Activated naive CD4-positive, alpha-beta T cell treated with anti-CD3 and anti-CD28 coated beads, Interleukin-2, amount 10 ng/mL, durations not matched to agents 7 days and 5 days (primary cell): ENCODE data around the gene ANGPTL7.
A peak's percentile ranks its signal among the peaks of the same experiment; 100 is the strongest.

ENCODE experiments used
- CTCF ChIA-PET: fragments of 350-600 bp; sonication (Branson Sonifier 250); formaldehyde crosslinking; loops from one replicate; lab custom pipeline; 2021; ENCODE audit warnings: antibody characterized with exemption; lab: Charles Lee
- DNase-seq: peaks from one replicate; pipeline ENCODE4 v3.0.0-alpha.2; 2020
- H3K27ac Mint-ChIP-seq: one replicate; pipeline ENCODE4 v1.8.0; 2021; ENCODE audit warnings: mild to moderate bottlenecking, moderate library complexity, mixed read lengths
- H3K27me3 Mint-ChIP-seq: one replicate; pipeline ENCODE4 v1.8.0; 2021; ENCODE audit warnings: mild to moderate bottlenecking, mixed read lengths
- H3K36me3 Mint-ChIP-seq: one replicate; pipeline ENCODE4 v1.8.0; 2021; ENCODE audit warnings: mixed read lengths
- H3K4me1 Mint-ChIP-seq: one replicate; pipeline ENCODE4 v1.8.0; 2021; ENCODE audit warnings: mixed read lengths
- H3K4me3 Mint-ChIP-seq: one replicate; pipeline ENCODE4 v1.8.0; 2021; ENCODE audit warnings: mild to moderate bottlenecking, moderate library complexity, mixed read lengths
- H3K9me3 Mint-ChIP-seq: one replicate; pipeline ENCODE4 v1.8.0; 2021; ENCODE audit warnings: mixed read lengths

The ANGPTL7 gene

DNA sequence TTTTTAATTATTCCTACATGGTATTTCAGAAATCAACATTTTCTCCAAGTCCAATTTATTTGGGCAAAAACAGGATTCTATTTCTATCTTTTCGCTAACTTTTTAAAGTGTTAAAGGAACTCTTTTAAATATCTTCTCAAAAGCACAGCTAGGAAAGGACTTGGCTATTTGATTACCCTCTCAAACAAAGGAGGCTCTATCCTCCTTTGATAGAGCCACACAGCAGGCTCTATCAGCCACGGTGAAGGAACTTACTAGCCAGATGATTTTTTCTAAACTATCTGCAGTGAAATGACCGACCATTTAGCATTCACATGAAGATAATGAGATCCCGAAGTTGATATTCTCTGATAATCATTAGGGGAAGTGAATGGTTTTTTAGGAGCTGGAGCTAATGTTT, 9.1 kb downstream of the ANGPTL7 start:
- H3K27me3 Mint-ChIP-seq = no peaks in the 10 kb centered on the region
- no peaks in the 10 kb centered on the region for H3K4me1 Mint-ChIP-seq

DNA sequence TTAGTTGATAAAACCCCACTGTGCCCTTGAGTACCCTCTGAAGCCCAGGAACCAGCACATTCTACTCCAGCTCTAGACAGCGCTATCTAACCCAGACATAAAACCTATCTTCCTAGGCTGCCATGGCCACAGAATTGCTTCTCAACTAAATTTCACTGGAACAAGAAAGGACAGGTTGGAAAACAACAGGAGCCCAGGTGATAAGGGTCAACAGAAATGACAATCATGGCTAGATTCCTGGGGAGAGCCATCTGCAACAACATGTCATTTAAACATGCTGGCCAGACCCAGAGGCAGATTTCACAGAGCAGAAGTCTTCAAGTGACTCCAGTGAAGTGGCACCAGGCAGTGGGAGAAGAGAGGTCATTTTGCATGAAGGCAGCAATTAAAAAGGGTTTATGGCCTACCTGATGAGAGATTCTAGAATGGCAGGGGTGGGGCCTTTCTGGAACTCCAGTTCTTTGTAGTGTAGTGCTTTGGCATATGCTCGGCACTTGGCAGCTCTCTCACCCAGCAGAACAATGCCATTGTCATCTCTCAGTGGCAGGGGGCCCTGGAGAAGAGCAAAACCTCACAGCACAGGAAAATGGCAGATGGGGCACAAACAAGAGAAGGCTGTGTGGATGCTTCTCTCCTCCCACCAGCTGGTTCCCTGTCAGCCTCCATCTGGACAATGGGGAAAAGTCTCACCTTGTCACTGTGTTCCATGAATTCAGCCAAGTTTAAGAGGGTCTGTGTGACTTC, 9.9 kb downstream of the ANGPTL7 start:
- no peak for DNase-seq
- H3K27me3 Mint-ChIP-seq = no peaks in the 10 kb centered on the region
- no peaks in the 10 kb centered on the region for H3K4me1 Mint-ChIP-seq
- CTCF ChIA-PET = interaction anchor here (1.2 kb wide), 1 partner anchor 444 kb away, joined by 3 read pairs; no protein-coding TSS in a partner anchor
- no peaks in the 10 kb centered on the region for H3K9me3 Mint-ChIP-seq
- no peak overlapping the region for H3K4me3 Mint-ChIP-seq
- H3K36me3 Mint-ChIP-seq = peaks cover 58% of the 10 kb centered on the region
- no peak overlapping the region for H3K27ac Mint-ChIP-seq

More for the DNA sequence above, 9.1 kb downstream of the ANGPTL7 start:
- Mint-ChIP-seq H3K9me3 (no peaks in the 10 kb centered on the region), H3K4me3 (no peak overlapping the region), H3K36me3 (peaks cover 53% of the 10 kb centered on the region), H3K27ac (no peak overlapping the region)
- CTCF ChIA-PET = interaction anchor here (0.6 to 1.2 kb wide), 2 partner anchors 134 to 445 kb away, joined by 3 read pairs; no protein-coding TSS in a partner anchor
- no peak for DNase-seq

DNA sequence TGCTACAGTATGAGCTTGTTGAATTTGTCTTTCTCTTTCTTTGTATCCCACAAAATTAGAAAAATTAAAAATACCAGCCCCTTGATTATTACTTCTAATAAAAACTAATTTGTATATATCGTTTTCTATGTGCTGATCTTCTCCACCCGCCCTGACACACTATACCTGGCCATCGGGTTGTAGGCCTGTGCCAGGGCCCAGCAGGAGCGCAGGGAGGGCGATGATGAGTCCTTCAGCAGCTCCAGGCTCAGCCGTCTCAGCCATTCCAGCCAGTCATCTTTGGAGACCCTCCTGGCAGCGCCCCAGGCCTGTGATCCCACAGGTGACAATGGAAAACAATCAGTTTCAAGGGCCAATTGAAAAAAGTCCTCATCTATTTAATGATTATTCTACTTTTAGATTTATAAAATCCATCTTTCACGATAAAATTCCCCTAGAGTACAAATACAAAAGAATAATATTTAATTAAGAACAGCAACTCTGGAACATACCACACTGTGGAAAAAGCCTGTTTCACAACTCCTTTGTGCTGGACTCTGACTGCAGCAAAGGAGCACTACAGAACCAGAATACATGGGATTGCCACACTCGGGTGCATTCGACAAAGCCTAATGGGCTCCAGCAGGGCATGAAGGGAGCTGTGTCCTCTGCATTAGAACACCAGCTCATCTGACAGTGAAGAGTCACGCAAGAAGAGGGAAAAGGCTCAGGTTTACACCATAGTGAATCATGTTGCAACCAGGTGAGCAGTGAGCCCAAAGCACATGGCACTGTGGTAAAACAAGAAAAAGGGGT, 15.4 kb downstream of the ANGPTL7 start:
- no peaks in the 10 kb centered on the region for H3K4me1 Mint-ChIP-seq

DNA sequence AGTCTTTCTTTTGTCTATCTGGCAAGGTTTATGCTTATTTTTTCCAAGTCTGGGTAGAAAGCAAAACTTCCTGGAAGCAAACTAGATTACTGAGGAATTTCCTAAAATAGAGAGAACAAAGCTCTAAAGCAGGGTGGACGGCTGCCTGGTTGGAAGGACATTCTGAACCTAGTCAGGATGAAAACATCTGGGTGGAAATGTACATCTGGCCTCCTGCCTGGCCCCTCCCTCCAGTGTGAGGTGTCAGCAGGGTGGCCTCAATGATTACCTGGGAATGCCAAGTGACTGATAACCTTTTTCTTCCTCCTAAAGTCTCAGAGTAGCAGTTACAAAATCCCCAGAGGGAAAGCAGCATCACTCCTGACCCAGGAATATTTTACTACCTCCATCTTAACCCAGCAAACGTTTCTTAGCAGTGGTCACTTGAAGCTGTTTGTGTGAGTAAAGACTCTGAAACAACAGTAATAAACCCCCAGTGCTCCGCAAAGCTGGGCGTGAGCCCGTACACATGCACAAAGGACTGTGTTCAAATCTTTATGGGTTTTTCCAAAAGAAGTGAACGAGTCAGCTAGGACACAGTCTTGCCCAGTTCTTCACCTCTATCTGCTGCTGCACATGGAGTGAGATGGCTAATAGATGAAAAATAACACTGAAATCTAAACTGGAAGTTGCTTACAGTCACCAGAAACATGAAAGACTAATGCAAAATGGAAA, 18.9 kb downstream of the ANGPTL7 start:
- CTCF ChIA-PET = interaction anchor here (0.8 to 1.5 kb wide), 2 partner anchors 21 to 170 kb away, joined by 3 read pairs; no protein-coding TSS in a partner anchor
- Mint-ChIP-seq H3K9me3 (no peaks in the 10 kb centered on the region), H3K36me3 (peaks cover 46% of the 10 kb centered on the region), H3K27ac (no peak overlapping the region), H3K4me1 (no peaks in the 10 kb centered on the region), H3K4me3 (no peak overlapping the region), H3K27me3 (no peaks in the 10 kb centered on the region)
- no peak for DNase-seq

More for the DNA sequence above, 15.4 kb downstream of the ANGPTL7 start:
- no peak overlapping the region for H3K4me3 Mint-ChIP-seq
- H3K27me3 Mint-ChIP-seq = no peaks in the 10 kb centered on the region
- CTCF ChIA-PET = no interaction called here
- no peak for DNase-seq
- peaks cover 37% of the 10 kb centered on the region for H3K36me3 Mint-ChIP-seq
- H3K27ac Mint-ChIP-seq = no peak overlapping the region
- no peaks in the 10 kb centered on the region for H3K9me3 Mint-ChIP-seq

DNA sequence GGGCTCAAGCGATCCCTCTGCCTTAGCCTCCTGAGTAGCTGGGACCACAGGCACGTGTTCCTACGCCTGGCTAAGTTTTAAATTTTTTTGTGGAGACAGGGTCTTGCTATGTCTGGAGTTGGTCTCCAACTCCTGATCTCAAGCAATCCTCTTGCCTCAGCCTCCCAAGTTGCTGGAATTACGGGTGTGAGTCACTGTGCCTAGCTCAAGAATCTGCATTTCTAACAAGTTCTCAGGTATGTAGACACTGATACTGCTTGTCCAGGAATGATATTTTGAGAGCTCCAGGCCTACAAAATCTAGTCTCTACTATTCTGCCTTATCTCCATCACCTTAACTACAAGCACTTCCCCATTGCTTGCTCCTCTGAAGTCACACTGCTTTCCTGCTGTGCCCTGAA, 22.3 kb downstream of the ANGPTL7 start:
- Mint-ChIP-seq H3K27me3 (no peaks in the 10 kb centered on the region), H3K4me1 (no peaks in the 10 kb centered on the region), H3K4me3 (no peak overlapping the region), H3K9me3 (no peaks in the 10 kb centered on the region), H3K27ac (no peak overlapping the region), H3K36me3 (peaks cover 60% of the 10 kb centered on the region)
- no peak for DNase-seq
- CTCF ChIA-PET = no interaction called here

DNA sequence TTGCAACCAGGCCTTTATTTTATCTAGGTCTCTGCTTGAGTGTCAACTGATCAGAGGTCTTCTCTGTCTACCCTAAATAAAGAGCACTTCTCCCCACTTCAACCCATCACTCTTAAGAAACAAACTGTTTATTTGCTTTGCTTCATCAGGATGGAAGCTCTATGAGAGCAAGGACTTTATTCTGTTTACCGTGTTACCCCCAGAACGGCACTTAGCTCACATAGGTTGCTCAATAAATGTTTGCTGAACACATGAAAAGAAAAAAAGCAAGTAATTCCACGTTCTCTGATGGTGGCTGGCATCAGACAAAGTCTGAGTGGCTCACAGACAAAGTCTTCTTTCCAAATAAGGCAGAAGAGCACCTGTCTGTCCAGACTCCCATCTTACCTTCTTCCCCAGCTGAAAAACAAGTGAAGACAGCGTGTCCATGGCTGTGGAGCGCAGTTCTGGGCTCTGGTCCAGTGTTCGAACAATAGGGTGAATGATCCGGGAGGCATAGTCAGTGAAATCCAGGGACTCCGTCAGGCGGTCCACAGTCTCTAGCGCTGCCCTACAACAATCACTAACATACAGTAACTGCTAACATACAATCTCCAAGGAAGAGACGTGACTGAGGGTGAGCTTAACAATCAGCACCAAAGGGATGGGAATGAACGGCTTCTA, 22.9 kb downstream of the ANGPTL7 start:
- CTCF ChIA-PET = no interaction called here
- Mint-ChIP-seq H3K9me3 (no peaks in the 10 kb centered on the region), H3K36me3 (peaks cover 61% of the 10 kb centered on the region)

DNA sequence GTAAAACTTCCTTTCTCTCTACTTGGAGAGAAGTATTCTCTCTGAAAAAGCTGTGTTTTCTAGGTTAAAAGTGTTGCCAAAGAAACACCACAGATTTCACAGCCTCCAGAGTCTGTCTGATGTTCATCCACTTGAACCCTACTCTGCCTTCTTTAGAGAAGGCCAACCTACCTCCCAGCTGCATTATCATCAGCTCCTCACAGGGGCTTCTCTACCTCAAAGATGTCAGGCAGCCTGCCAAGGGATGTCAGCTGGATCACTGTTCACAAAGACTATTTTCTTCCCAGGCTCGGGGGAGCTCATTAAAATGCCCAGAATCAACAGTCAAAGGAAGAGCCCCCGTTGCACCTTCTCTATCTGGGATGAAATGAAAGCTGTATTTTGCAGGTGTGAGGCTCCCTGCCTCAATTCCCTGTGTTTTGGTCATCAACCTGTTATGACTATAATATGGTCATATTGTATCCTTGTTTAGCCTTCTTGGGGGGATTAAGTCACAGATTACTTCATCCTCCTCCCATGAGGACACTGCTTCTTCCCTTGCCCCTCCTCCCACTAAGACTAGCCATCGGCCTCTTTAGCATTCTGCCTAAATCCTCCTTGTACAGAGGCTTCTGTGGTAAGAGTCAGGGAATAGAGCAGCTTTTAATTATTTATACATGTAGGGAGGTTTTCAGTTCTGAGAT, 25.7 kb downstream of the ANGPTL7 start:
- H3K27me3 Mint-ChIP-seq = no peaks in the 10 kb centered on the region
- H3K4me1 Mint-ChIP-seq = no peaks in the 10 kb centered on the region
- H3K27ac Mint-ChIP-seq = no peak overlapping the region
- no peak overlapping the region for H3K4me3 Mint-ChIP-seq
- H3K9me3 Mint-ChIP-seq = no peaks in the 10 kb centered on the region
- DNase-seq = no peak
- CTCF ChIA-PET = no interaction called here
- peaks cover 61% of the 10 kb centered on the region for H3K36me3 Mint-ChIP-seq

More for the DNA sequence above, 22.9 kb downstream of the ANGPTL7 start:
- DNase-seq = no peak
- H3K27ac Mint-ChIP-seq = no peak overlapping the region
- H3K27me3 Mint-ChIP-seq = no peaks in the 10 kb centered on the region
- H3K4me1 Mint-ChIP-seq = no peaks in the 10 kb centered on the region
- H3K4me3 Mint-ChIP-seq = no peak overlapping the region

DNA sequence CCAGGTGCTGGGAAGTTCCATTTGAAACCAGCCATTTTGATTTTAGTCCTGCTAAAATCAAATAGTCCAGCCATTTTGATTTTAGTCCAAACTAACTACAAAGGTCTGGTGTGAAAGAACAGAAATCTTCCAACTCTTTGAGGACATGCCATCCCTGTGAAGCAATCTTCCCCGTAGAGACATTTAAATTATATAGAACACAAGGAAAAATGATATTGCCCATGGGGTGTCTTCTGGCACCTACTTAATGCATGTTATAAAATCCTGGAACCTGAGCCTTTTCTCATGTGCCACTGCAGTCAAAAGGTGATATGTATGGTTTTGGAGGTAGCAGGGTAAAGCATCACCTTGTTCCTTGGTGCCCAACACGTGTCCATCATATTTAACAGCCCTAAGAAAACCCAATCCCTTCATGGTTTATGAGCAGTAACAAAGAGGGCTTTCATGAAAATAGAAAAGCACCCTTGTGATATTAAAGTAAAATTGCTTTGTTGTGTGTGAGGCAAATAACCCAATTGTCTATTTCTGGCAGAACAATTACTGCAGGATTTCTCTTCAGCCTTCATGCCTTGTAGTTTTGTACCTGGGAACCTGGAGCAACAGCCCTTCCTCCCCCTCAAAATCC, 26.3 kb downstream of the ANGPTL7 start:
- CTCF ChIA-PET = interaction anchor here (1.2 kb wide), 1 partner anchor 27 kb away, joined by 3 read pairs; no protein-coding TSS in a partner anchor
- no peaks in the 10 kb centered on the region for H3K27me3 Mint-ChIP-seq
- H3K4me3 Mint-ChIP-seq = no peak overlapping the region
- no peaks in the 10 kb centered on the region for H3K9me3 Mint-ChIP-seq
- peaks cover 61% of the 10 kb centered on the region for H3K36me3 Mint-ChIP-seq
- no peak for DNase-seq
- no peaks in the 10 kb centered on the region for H3K4me1 Mint-ChIP-seq
- no peak overlapping the region for H3K27ac Mint-ChIP-seq

DNA sequence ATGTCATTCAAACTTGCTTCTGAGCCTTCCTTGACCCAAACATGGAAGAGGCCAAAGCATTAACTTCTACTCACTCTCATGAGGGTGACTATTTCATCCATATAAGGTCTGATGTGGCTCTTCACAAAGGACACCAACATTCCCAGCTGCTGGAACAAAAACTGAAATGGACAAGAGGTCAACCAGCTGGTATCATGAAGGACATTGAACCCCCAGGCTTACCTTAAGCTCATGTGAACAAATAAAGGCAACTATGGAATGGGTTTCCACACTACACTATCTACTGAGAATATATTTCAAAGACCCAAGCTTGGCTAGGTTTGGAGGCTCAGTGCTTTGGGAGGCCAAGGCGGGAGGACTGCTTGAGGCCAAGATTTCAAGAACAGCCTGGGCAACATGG, 26.9 kb downstream of the ANGPTL7 start:
- no peaks in the 10 kb centered on the region for H3K9me3 Mint-ChIP-seq

DNA sequence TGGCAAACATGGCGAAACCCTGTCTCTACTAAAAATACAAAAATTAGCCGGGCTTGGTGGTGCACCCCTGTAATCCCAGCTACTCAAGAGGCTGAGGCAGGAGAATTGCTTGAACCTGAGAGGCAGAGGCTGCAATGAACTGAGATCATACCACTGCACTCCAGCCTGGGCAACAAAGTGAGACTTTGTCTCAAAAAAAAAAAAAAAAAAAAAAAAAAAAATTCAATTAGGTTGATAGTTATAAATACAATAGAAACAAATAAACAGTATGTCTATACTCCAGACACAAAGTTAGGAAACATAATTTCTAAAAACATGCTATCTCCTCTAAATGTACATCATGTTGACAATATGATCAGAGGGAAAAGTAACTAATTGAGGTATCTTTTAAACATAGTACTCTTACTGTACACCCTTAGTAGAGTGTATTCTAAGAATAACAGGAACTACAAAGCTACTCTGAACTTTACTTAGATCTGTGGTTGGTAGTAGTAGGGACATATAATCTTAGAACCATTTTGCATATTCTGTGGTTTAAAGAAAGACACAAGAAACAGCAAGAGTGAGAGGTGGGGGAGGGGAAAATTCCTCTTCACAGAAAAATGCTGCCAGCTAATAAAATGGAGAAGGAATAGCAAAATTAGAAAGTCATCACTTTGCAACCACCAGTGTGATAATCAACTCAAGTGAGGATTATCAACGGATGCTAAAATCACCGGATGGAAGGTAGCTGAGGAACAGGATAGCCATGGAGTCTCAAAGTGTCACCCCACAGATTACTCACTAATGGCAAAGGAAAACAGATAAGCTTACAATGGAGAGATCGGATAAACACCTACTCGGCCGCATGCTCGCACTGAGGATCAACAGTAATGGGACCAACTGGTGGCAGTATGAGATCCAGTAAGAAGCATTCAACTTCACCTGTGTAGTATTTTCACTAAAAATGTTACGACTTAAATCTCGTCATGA, 38.2 kb downstream of the ANGPTL7 start:
- Mint-ChIP-seq H3K4me1 (peaks cover 23% of the 10 kb centered on the region), H3K4me3 (peak overlapping the region; percentile 11), H3K9me3 (no peaks in the 10 kb centered on the region), H3K27me3 (no peaks in the 10 kb centered on the region), H3K27ac (peak overlapping the region; percentile 85), H3K36me3 (peaks cover 63% of the 10 kb centered on the region)
- no peak for DNase-seq
- CTCF ChIA-PET = interaction anchor here (0.6 to 1.4 kb wide), 2 partner anchors 24 to 414 kb away, joined by 5 to 6 read pairs; no protein-coding TSS in a partner anchor

More for the DNA sequence above, 26.9 kb downstream of the ANGPTL7 start:
- Mint-ChIP-seq H3K4me3 (no peak overlapping the region), H3K36me3 (peaks cover 59% of the 10 kb centered on the region), H3K27ac (no peak overlapping the region), H3K4me1 (no peaks in the 10 kb centered on the region), H3K27me3 (no peaks in the 10 kb centered on the region)
- no peak for DNase-seq
- CTCF ChIA-PET = interaction anchor here (1.2 kb wide), 1 partner anchor 26 kb away, joined by 3 read pairs; no protein-coding TSS in a partner anchor

DNA sequence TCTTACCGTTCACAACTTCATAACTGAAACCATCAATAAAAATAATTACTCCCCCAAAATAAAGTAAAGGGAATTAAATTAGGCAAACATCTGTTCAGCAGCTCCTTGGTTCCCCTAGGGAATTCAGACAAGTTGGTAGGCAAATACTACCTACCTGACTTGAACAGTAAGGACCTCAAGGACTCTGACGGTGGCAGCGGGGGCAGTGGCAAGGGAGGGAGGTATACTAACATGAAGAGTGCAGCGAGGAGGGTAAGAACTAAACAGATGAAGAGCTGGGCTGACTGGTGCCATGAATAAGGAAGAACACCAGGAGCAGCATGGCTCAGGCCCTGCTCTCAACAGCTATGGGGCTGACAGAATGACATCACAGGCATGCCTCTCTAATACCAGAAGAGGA, 40.0 kb downstream of the ANGPTL7 start:
- Mint-ChIP-seq H3K4me3 (no peak overlapping the region), H3K36me3 (peaks cover 68% of the 10 kb centered on the region), H3K27me3 (no peaks in the 10 kb centered on the region), H3K9me3 (no peaks in the 10 kb centered on the region), H3K27ac (no peak overlapping the region), H3K4me1 (peaks cover 23% of the 10 kb centered on the region)
- CTCF ChIA-PET = interaction anchor here (1.0 to 1.7 kb wide), 2 partner anchors 12 to 20 kb away, joined by 3 to 7 read pairs; no protein-coding TSS in a partner anchor
- DNase-seq = no peak

DNA sequence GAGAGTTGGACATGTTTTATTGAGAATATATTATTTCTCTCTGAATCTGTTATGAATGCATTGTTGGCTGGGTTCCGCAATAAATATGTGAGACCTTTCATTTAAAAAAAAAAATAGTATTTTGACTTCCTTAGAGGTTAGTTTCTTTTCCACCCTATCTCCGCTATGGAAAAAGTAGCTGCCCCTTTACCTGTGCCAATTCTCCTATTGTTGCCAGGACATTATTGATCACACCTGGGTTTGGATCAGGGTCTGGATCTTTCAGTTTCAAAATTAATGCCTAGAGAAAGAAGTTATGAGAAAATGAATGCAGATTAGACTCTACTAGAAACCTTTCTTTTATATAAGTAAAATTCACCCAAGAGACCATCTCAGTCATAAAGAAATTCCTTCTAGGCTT, 44.1 kb downstream of the ANGPTL7 start:
- DNase-seq = no peak
- Mint-ChIP-seq H3K36me3 (peaks cover 71% of the 10 kb centered on the region), H3K9me3 (no peaks in the 10 kb centered on the region), H3K27ac (no peak overlapping the region), H3K4me3 (no peak overlapping the region), H3K4me1 (peaks cover 14% of the 10 kb centered on the region), H3K27me3 (no peaks in the 10 kb centered on the region)
- CTCF ChIA-PET = interaction anchor here (1.1 to 1.8 kb wide), 3 partner anchors 9 to 195 kb away, joined by 3 to 5 read pairs (median 3); no protein-coding TSS in a partner anchor
